ENCODE measurements around the gene ZBP1. TPM values are rescaled to one million over a fixed set of nuclear protein-coding genes. Genes with fewer than 3 reads are reported as not detected.

ZBP1 gene
- total RNA-seq, 5 donors from 2014 or later (not counting 1 experiment from before 2014, with no cell fraction given) = 8.6 to 41.1 (median 20.6) TPM

DNA sequence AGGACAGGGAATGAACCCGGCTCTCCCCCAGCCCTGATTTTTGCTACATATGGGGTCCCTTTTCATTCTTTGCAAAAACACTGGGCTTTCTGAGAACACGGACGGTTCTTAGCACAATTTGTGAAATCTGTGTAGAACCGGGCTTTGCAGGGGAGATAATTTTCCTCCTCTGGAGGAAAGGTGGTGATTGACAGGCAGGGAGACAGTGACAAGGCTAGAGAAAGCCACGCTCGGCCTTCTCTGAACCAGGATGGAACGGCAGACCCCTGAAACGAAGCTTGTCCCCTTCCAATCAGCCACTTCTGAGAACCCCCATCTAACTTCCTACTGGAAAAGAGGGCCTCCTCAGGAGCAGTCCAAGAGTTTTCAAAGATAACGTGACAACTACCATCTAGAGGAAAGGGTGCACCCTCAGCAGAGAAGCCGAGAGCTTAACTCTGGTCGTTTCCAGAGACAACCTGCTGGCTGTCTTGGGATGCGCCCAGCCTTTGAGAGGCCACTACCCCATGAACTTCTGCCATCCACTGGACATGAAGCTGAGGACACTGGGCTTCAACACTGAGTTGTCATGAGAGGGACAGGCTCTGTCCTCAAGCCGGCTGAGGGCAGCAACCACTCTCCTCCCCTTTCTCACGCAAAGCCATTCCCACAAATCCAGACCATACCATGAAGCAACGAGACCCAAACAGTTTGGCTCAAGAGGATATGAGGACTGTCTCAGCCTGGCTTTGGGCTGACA is 28.8 kb upstream of the ZBP1 start:
- peaks cover 0 to 7% of the 10 kb centered on the region in 2 donors for H3K36me3 ChIP-seq (ENCODE audit: control insufficient read depth in 2 of 2, extremely low read depth in 1 of 2, insufficient read depth in 1 of 2, low read length in 1 of 2)
- H3K4me3 ChIP-seq (ENCODE audit: control insufficient read depth in 1 of 2, extremely low read depth in 1 of 2, low read length in 1 of 2) = no peak overlapping the region
- no peaks in the 10 kb centered on the region for H3K9me3 ChIP-seq
- DNase-seq = peak in 1 of 35 experiments; percentile 19
- ATAC-seq (replicated peaks in 1 of 4) = no peak
- Mint-ChIP-seq H3K27me3 (no peaks in the 10 kb centered on the region), H3K4me1 (peaks cover 0 to 4% (median 0%) of the 10 kb centered on the region in 3 donors), H3K9me3 (peaks cover 7 to 8% (median 7%) of the 10 kb centered on the region in 3 donors), H3K27ac (no peak overlapping the region), H3K36me3 (peaks cover 12% of the 10 kb centered on the region), H3K4me3 (no peak overlapping the region)
- no peak overlapping the region for H3K27ac ChIP-seq (ENCODE audit: low read length)
- WGBS (ENCODE audit: insufficient coverage) = 84% methylated on average over 10 of the region's 15 CpGs
- no peaks in the 10 kb centered on the region for H3K27me3 ChIP-seq (replicated peaks in 1 of 2; ENCODE audit: control insufficient read depth in 2 of 2, extremely low read depth in 1 of 2, insufficient read depth in 2 of 2, low read length in 1 of 2)
- POLR2A ChIA-PET = no interaction called here
- CTCF ChIA-PET = no interaction called here
- peaks cover 0 to 3% of the 10 kb centered on the region in 2 experiments for H3K4me1 ChIP-seq (ENCODE audit: control insufficient read depth in 1 of 2, extremely low read depth in 1 of 2, insufficient read depth in 2 of 2, low read length in 2 of 2)

DNA sequence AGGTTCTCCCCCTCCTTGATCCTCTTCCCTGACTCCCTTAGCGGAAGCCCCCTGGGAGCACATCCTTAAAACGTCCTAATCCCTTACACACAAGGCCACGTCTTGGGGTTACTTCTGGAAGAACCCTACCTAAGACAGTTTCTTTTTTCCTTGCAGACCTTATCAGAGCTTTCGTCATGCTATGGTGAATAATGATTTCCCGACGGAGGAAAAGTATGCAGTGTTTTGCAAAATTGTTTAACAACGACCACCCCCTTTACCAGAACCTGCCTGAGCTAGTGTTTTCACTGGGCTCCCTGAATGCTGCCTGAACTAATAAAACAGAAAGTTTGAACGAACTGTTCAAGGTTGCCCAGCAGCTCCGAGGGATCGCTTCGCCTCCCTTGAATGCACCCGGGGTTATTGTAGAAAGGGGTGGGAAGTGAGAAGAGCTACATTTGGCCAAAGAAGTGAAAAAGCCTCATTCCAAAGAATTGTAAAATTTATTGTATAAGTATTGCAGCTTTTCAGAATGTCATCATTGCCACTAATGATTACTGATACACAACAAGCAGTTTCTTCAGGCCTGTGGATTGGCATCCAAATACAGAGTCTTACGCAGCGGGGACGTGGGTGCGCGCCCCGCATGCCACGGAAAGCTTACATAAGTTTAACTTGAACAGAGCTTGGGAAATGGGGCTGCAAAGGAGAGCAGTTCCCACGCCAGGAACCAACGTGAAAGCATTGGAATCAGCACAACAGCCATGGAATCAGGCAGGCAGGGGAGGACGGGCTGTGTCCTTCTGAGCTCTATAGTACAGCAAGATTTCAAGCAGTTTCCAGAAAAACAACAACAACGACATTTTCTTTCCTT is 27.9 kb upstream of the ZBP1 start:
- no peaks in the 10 kb centered on the region for H3K27me3 ChIP-seq (replicated peaks in 1 of 2; ENCODE audit: control insufficient read depth in 2 of 2, extremely low read depth in 1 of 2, insufficient read depth in 2 of 2, low read length in 1 of 2)
- 91% methylated on average over 15 of the region's 23 CpGs for WGBS (ENCODE audit: insufficient coverage)
- no peaks in the 10 kb centered on the region for H3K27me3 Mint-ChIP-seq

DNA sequence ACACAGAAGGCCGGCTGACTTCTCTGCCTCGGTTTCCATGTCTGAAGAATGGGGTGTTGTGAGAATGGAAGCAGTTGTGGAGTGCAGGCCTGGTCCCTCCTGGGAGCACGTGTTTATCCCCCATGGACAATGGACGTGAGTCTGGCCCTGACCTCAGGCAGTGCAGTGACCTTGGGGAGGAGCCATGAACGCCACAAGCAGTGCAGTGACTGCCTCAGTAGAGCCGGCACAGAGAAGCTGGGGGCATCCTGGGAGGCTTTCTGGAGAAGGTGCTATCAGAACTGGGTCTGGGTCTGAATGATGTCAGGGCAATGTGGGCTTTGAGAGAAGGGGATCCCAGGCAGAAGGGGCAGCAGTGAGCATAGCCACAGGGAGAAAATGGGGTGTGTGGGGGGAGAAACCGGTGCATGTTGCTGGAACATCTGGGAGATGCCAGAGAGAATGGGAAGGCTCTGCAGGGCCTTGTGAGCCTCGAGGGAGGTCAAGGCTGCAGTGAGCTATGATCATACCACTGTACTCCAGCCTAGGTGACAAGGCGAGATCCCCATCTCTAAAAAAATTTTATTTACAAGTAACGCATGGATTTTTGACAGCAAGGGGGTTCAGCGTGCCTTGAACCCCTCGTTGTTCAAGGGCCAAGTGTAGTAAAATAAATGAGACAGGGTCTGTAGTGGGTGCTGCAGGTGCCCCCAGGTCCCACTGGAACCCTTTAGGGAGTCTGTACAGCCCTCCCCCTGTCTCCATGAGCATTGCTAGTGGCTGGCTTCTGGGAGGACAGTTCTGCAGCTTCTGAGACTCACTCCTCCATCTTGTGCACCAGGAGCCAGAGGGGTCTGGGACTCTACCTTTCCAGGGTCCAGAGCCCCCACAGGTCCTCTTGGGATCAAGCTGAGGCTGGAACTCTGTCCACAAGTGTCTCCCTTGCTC is 27.0 kb upstream of the ZBP1 start:
- Histone ChIP-seq H3K36me3 (ENCODE audit: control insufficient read depth in 2 of 2, extremely low read depth in 1 of 2, insufficient read depth in 1 of 2, low read length in 1 of 2) (peaks cover 0 to 4% of the 10 kb centered on the region in 2 donors), H3K27ac (ENCODE audit: low read length) (no peak overlapping the region), H3K27me3 (replicated peaks in 1 of 2; ENCODE audit: control insufficient read depth in 2 of 2, extremely low read depth in 1 of 2, insufficient read depth in 2 of 2, low read length in 1 of 2) (no peaks in the 10 kb centered on the region), H3K4me1 (ENCODE audit: control insufficient read depth in 1 of 2, extremely low read depth in 1 of 2, insufficient read depth in 2 of 2, low read length in 2 of 2) (no peaks in the 10 kb centered on the region), H3K4me3 (ENCODE audit: control insufficient read depth in 1 of 2, extremely low read depth in 1 of 2, low read length in 1 of 2) (no peak overlapping the region), H3K9me3 (no peaks in the 10 kb centered on the region)
- Mint-ChIP-seq H3K4me3 (no peak overlapping the region), H3K4me1 (no peaks in the 10 kb centered on the region), H3K36me3 (peaks cover 14% of the 10 kb centered on the region), H3K27ac (no peak overlapping the region), H3K9me3 (peaks cover 7 to 17% (median 17%) of the 10 kb centered on the region in 3 donors), H3K27me3 (no peaks in the 10 kb centered on the region)
- CTCF ChIA-PET = no interaction called here
- DNase-seq (no peak), ATAC-seq (replicated peaks in 1 of 4) (no peak)
- WGBS (ENCODE audit: insufficient coverage) = 72% methylated on average over 9 of the region's 12 CpGs
- POLR2A ChIA-PET = no interaction called here

More for the DNA sequence above, 27.9 kb upstream of the ZBP1 start:
- H3K27ac ChIP-seq (ENCODE audit: low read length) = no peak overlapping the region
- no peaks in the 10 kb centered on the region for H3K4me1 ChIP-seq (ENCODE audit: control insufficient read depth in 1 of 2, extremely low read depth in 1 of 2, insufficient read depth in 2 of 2, low read length in 2 of 2)
- H3K4me3 Mint-ChIP-seq = no peak overlapping the region
- H3K9me3 ChIP-seq = no peaks in the 10 kb centered on the region
- CTCF ChIA-PET = no interaction called here
- H3K9me3 Mint-ChIP-seq = peaks cover 7 to 15% (median 14%) of the 10 kb centered on the region in 3 donors
- H3K27ac Mint-ChIP-seq = no peak overlapping the region
- POLR2A ChIA-PET = no interaction called here
- peaks cover 14% of the 10 kb centered on the region for H3K36me3 Mint-ChIP-seq
- peak in 1 of 35 experiments; percentile 1 for DNase-seq
- H3K4me3 ChIP-seq (ENCODE audit: control insufficient read depth in 1 of 2, extremely low read depth in 1 of 2, low read length in 1 of 2) = no peak overlapping the region
- no peak for ATAC-seq (replicated peaks in 1 of 4)
- H3K36me3 ChIP-seq (ENCODE audit: control insufficient read depth in 2 of 2, extremely low read depth in 1 of 2, insufficient read depth in 1 of 2, low read length in 1 of 2) = peaks cover 0 to 7% of the 10 kb centered on the region in 2 donors
- no peaks in the 10 kb centered on the region for H3K4me1 Mint-ChIP-seq

DNA sequence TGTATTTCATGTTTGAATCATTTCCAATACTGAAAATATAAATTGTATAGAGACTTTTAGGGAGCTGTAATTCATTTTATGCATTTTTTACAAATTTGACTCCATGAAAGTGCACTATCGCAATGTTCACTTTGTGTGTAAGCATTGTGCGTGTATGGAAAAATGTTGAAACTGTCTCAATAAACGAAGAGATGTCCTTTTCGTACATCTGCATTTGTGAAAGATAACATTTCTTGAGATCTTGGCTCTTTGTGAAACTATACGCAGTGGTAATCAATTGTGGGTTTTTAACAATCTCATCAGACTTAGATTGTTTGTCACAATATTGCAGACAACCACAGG is 18.6 kb upstream of the ZBP1 start:
- H3K9me3 Mint-ChIP-seq = peaks cover 19 to 39% (median 32%) of the 10 kb centered on the region in 3 donors
- H3K36me3 Mint-ChIP-seq = peaks cover 20% of the 10 kb centered on the region
- no peak overlapping the region for H3K27ac Mint-ChIP-seq
- 90% methylated on average over 2 of the region's 5 CpGs for WGBS (ENCODE audit: insufficient coverage)
- Histone ChIP-seq H3K36me3 (ENCODE audit: control insufficient read depth in 2 of 2, extremely low read depth in 1 of 2, insufficient read depth in 1 of 2, low read length in 1 of 2) (no peaks in the 10 kb centered on the region), H3K27ac (ENCODE audit: low read length) (no peak overlapping the region), H3K4me3 (ENCODE audit: control insufficient read depth in 1 of 2, extremely low read depth in 1 of 2, low read length in 1 of 2) (no peak overlapping the region), H3K9me3 (peaks cover 2% of the 10 kb centered on the region), H3K27me3 (replicated peaks in 1 of 2; ENCODE audit: control insufficient read depth in 2 of 2, extremely low read depth in 1 of 2, insufficient read depth in 2 of 2, low read length in 1 of 2) (peaks cover 0 to 3% of the 10 kb centered on the region in 2 experiments), H3K4me1 (ENCODE audit: control insufficient read depth in 1 of 2, extremely low read depth in 1 of 2, insufficient read depth in 2 of 2, low read length in 2 of 2) (peaks cover 9 to 10% of the 10 kb centered on the region in 2 experiments)
- peaks cover 4 to 6% of the 10 kb centered on the region in 2 donors for H3K27me3 Mint-ChIP-seq
- ChIA-PET CTCF (interaction anchor here in 1 of 2 donors (0.9 kb wide), 1 partner anchor 10 kb away, joined by 3 read pairs; no protein-coding TSS in a partner anchor), POLR2A (no interaction called here)
- ATAC-seq (replicated peaks in 1 of 4) (no peak), DNase-seq (no peak)
- H3K4me1 Mint-ChIP-seq = peaks cover 11 to 16% (median 12%) of the 10 kb centered on the region in 3 donors
- H3K4me3 Mint-ChIP-seq = no peak overlapping the region

DNA sequence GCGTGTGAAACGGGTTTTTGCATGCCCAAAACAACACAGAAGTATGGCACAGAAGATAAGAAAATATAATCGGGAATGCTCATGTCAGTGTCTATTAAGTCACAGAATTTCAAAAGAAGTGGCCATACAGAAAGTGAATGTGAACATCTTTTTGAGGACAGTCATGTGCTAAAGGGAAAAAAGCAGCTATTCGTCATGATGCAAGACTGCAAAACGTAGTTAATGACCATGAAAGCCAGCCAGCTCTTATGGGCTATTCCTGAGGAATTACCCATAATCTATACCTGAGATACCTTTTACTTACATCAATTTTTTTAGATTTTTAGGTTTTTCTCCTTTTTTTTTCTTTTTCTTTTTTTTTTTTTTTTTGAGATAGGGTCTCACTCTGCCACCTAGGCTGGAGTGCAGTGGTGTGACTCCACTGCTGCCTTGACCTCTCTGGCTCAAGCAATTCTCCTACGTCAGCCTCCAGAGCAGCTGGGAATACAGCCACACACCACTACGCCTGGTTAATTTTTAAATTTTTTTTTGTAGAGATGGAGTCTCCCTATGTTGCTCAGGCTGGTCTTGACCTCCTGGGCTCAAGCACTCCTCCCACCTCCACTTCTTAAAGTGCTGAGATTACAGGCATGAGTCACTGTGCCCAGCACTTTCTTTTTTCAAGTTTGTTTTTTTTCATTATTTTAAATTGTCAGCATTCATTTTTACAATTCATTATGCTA is 18.1 kb upstream of the ZBP1 start:
- no peaks in the 10 kb centered on the region for H3K36me3 ChIP-seq (ENCODE audit: control insufficient read depth in 2 of 2, extremely low read depth in 1 of 2, insufficient read depth in 1 of 2, low read length in 1 of 2)
- H3K4me1 Mint-ChIP-seq = peaks cover 15 to 21% (median 16%) of the 10 kb centered on the region in 3 donors
- H3K9me3 Mint-ChIP-seq = peaks cover 19 to 37% (median 30%) of the 10 kb centered on the region in 3 donors
- H3K4me1 ChIP-seq (ENCODE audit: control insufficient read depth in 1 of 2, extremely low read depth in 1 of 2, insufficient read depth in 2 of 2, low read length in 2 of 2) = peaks cover 10 to 13% of the 10 kb centered on the region in 2 experiments
- POLR2A ChIA-PET = interaction anchor here in 1 of 2 donors (0.6 kb wide), 1 partner anchor 8 kb away, joined by 4 read pairs; no protein-coding TSS in a partner anchor
- DNase-seq = no peak
- peaks cover 2% of the 10 kb centered on the region for H3K9me3 ChIP-seq
- CTCF ChIA-PET = no interaction called here
- H3K27me3 ChIP-seq (replicated peaks in 1 of 2; ENCODE audit: control insufficient read depth in 2 of 2, extremely low read depth in 1 of 2, insufficient read depth in 2 of 2, low read length in 1 of 2) = peaks cover 0 to 3% of the 10 kb centered on the region in 2 experiments
- no peak overlapping the region for H3K27ac ChIP-seq (ENCODE audit: low read length)
- H3K27me3 Mint-ChIP-seq = peaks cover 4 to 6% of the 10 kb centered on the region in 2 donors
- no peak for ATAC-seq (replicated peaks in 1 of 4)
- H3K27ac Mint-ChIP-seq = no peak overlapping the region
- 100% methylated on average over 3 of the region's 7 CpGs for WGBS (ENCODE audit: insufficient coverage)
- H3K4me3 Mint-ChIP-seq = no peak overlapping the region
- H3K4me3 ChIP-seq (ENCODE audit: control insufficient read depth in 1 of 2, extremely low read depth in 1 of 2, low read length in 1 of 2) = no peak overlapping the region
- peaks cover 19% of the 10 kb centered on the region for H3K36me3 Mint-ChIP-seq

Measured in T-cell (primary cell).